H1 (cell line): ENCODE results near the gene TMPRSS11E. TPM values are rescaled to one million over a fixed set of nuclear protein-coding genes. Genes with fewer than 3 reads are reported as not detected.

Source experiments
- CTCF ChIA-PET: fragments of 300-600 bp; sonication (Branson Sonifier 250); formaldehyde crosslinking; loops from one replicate; lab custom pipeline; 2021; ENCODE audit not compliant: partially characterized antibody; lab: Charles Lee
- POLR2A ChIA-PET: fragments of 300-600 bp; sonication (Branson Sonifier 250); formaldehyde crosslinking; loops from one replicate; lab custom pipeline; 2021; ENCODE audit warnings: inconsistent platforms; ENCODE audit not compliant: partially characterized antibody; lab: Charles Lee
- DNase-seq, 2 experiments: peaks; one replicate each; pipeline versions ENCODE4 v3.0.0 to v3.0.0-alpha.2; 2010 to 2022; ENCODE audit warnings: low spot score in 2 of 2, low read depth in 1 of 2, mixed read lengths in 1 of 2
- FAIRE-seq: peaks from 2 replicates; lab custom pipeline; 2011; peaks lifted over from hg19 to GRCh38; lab: Jason Lieb, UNC
- H2AFZ ChIP-seq: 2 replicates; pipeline ENCODE4 v1.8.1; 2012; ENCODE audit warnings: low read length, inconsistent platforms
- H2AK5ac ChIP-seq: 2 replicates; pipeline ENCODE4 v1.6.1; 2013; ENCODE audit warnings: low read depth, low read length
- H2BK120ac ChIP-seq: replicated peaks from 2 replicates; pipeline ENCODE3; 2013; ENCODE audit warnings: low read depth, low read length, inconsistent platforms
- H2BK12ac ChIP-seq: 2 replicates; pipeline ENCODE4 v1.6.1; 2013; ENCODE audit warnings: low read depth, low read length
- H2BK15ac ChIP-seq: 2 replicates; pipeline ENCODE4 v1.6.1; 2013; ENCODE audit warnings: low read length
- H2BK20ac ChIP-seq: 2 replicates; pipeline ENCODE4 v1.6.1; 2013; ENCODE audit warnings: low read length
- H2BK5ac ChIP-seq: 2 replicates; pipeline ENCODE4 v1.6.1; 2013; ENCODE audit warnings: low read depth, low read length
- H3K14ac ChIP-seq: 2 replicates; pipeline ENCODE4 v1.6.1; 2013; ENCODE audit warnings: inconsistent platforms; ENCODE audit not compliant: insufficient read length
- H3K18ac ChIP-seq: 2 replicates; pipeline ENCODE4 v1.6.1; 2013; ENCODE audit warnings: low read length; ENCODE audit errors: extremely low read depth
- H3K23ac ChIP-seq: 2 replicates; pipeline ENCODE4 v1.6.1; 2013; ENCODE audit warnings: inconsistent platforms; ENCODE audit not compliant: insufficient read length
- H3K23me2 ChIP-seq: 2 replicates; pipeline ENCODE4 v1.6.1; 2013; ENCODE audit warnings: low read depth, low read length
- H3K27ac ChIP-seq: 2 replicates; pipeline ENCODE4 v1.6.1; 2011; ENCODE audit warnings: low read depth, low read length, inconsistent platforms
- H3K27me3 ChIP-seq, 4 experiments: replicated peaks in 1 of 4; 1 replicate in 1 of 4; 2 replicates in 3 of 4; pipeline versions ENCODE4 v1.6.1 to v1.8.1; 2011 to 2013; ENCODE audit warnings: low read length in 3 of 4, mild to moderate bottlenecking in 3 of 4, inconsistent platforms in 2 of 4, mixed read lengths in 2 of 4, moderate library complexity in 1 of 4; ENCODE audit not compliant: control insufficient read depth in 3 of 4, insufficient read depth in 3 of 4; ENCODE audit errors: extremely low read depth in 1 of 4
- H3K36me3 ChIP-seq, 4 experiments: 2 replicates each; pipeline versions ENCODE4 v1.6.1 to v1.8.1; 2011 to 2013; ENCODE audit warnings: mild to moderate bottlenecking in 4 of 4, low read length in 3 of 4, moderate library complexity in 2 of 4, control low read depth in 1 of 4, inconsistent platforms in 1 of 4; ENCODE audit not compliant: insufficient read depth in 4 of 4, control insufficient read depth in 2 of 4
- H3K4ac ChIP-seq: replicated peaks from 2 replicates; pipeline ENCODE3; 2013; ENCODE audit warnings: low read length, low read depth, mixed read lengths, inconsistent platforms; ENCODE audit not compliant: insufficient read length
- H3K4me1 ChIP-seq, 4 experiments: replicated peaks in 1 of 4; 1 replicate in 1 of 4; 2 replicates in 3 of 4; pipeline versions ENCODE4 v1.6.1 to v1.8.1; 2011 to 2013; ENCODE audit warnings: low read length in 3 of 4, inconsistent platforms in 2 of 4, mixed read lengths in 1 of 4; ENCODE audit not compliant: insufficient read depth in 4 of 4, control insufficient read depth in 3 of 4
- H3K4me2 ChIP-seq, 2 experiments: 2 replicates each; pipeline versions ENCODE4 v1.6.1 to v1.8.1; 2011 to 2013; ENCODE audit warnings: low read depth in 2 of 2, low read length in 2 of 2, control low read depth in 1 of 2, inconsistent platforms in 1 of 2, mild to moderate bottlenecking in 1 of 2; ENCODE audit not compliant: insufficient read depth in 1 of 2
- H3K4me3 ChIP-seq, 4 experiments: fragments of 200-600, 300-600 bp in 1 of 4; sonication (generic), shearing (Covaris generic), sonication (Bioruptor Twin) in 1 of 4; 2 replicates each; pipeline versions ENCODE4 v1.5.1 to v1.8.1; 2011 to 2016; ENCODE audit warnings: low read length in 4 of 4, low read depth in 3 of 4, control low read depth in 2 of 4, inconsistent platforms in 2 of 4, mild to moderate bottlenecking in 2 of 4, mixed read lengths in 1 of 4, moderate library complexity in 1 of 4; ENCODE audit not compliant: insufficient read depth in 2 of 4; ENCODE audit errors: extremely low read depth in 1 of 4
- H3K56ac ChIP-seq: replicated peaks from 2 replicates; pipeline ENCODE3; 2013; ENCODE audit warnings: low read depth, mild to moderate bottlenecking, mixed read lengths, low read length, inconsistent platforms; ENCODE audit not compliant: insufficient read length
- H3K79me1 ChIP-seq: 2 replicates; pipeline ENCODE4 v1.6.1; 2013; ENCODE audit warnings: low read depth, low read length, control low read depth
- H3K79me2 ChIP-seq, 2 experiments: 2 replicates each; pipeline versions ENCODE4 v1.6.1 to v1.8.1; 2012 to 2013; ENCODE audit warnings: low read length in 2 of 2, mild to moderate bottlenecking in 2 of 2, inconsistent platforms in 1 of 2; ENCODE audit not compliant: insufficient read depth in 2 of 2, control insufficient read depth in 1 of 2
- H3K9ac ChIP-seq, 4 experiments: replicated peaks in 1 of 4; 1 replicate in 1 of 4; 2 replicates in 3 of 4; pipeline versions ENCODE4 v1.6.1 to v1.8.1; 2011 to 2013; ENCODE audit warnings: low read depth in 3 of 4, low read length in 3 of 4, control low read depth in 2 of 4, mild to moderate bottlenecking in 2 of 4, moderate library complexity in 2 of 4, inconsistent platforms in 1 of 4; ENCODE audit errors: extremely low read depth in 1 of 4
- H3K9me3 ChIP-seq, 2 experiments: 2 replicates each; pipeline versions ENCODE4 v1.6.1 to v1.8.1; 2012 to 2013; ENCODE audit warnings: mild to moderate bottlenecking in 2 of 2, moderate library complexity in 2 of 2, control low read depth in 1 of 2, inconsistent platforms in 1 of 2, low read depth in 1 of 2, low read length in 1 of 2, mixed read lengths in 1 of 2; ENCODE audit not compliant: insufficient read depth in 2 of 2
- H4K20me1 ChIP-seq, 2 experiments: replicated peaks in 1 of 2; 2 replicates each; pipeline versions ENCODE3 to v1.8.1; 2011 to 2013; ENCODE audit warnings: inconsistent platforms in 2 of 2, low read length in 2 of 2, mild to moderate bottlenecking in 1 of 2; ENCODE audit not compliant: insufficient read depth in 2 of 2, control insufficient read depth in 1 of 2
- H4K5ac ChIP-seq: 2 replicates; pipeline ENCODE4 v1.6.1; 2013; ENCODE audit warnings: low read length, low read depth, mixed read lengths, inconsistent platforms; ENCODE audit not compliant: insufficient read length
- H4K8ac ChIP-seq: 2 replicates; pipeline ENCODE4 v1.8.0; 2013; ENCODE audit warnings: mild to moderate bottlenecking, moderate library complexity, low read length, inconsistent platforms; ENCODE audit not compliant: insufficient read depth; ENCODE audit errors: extremely low read depth
- H4K91ac ChIP-seq: replicated peaks from 2 replicates; pipeline ENCODE3; 2013; ENCODE audit warnings: low read length, mixed read lengths, inconsistent platforms; ENCODE audit not compliant: insufficient read length
- CEBPB ChIP-seq: IDR thresholded peaks from 2 replicates; pipeline ENCODE4 v1.6.1; 2012; ENCODE audit warnings: low read depth, low read length
- RFX5 ChIP-seq: IDR thresholded peaks from 2 replicates; pipeline ENCODE4 v1.6.1; 2011; ENCODE audit warnings: low read depth, low read length, improper control_type of control experiment, borderline replicate concordance
- RXRA ChIP-seq: IDR thresholded peaks from 2 replicates; pipeline ENCODE4 v1.6.1; 2011; ENCODE audit warnings: low read depth, mild to moderate bottlenecking, low read length, moderate library complexity; ENCODE audit not compliant: insufficient read depth
- SAP30 ChIP-seq: fragments of 300-600 bp; sonication (generic); IDR thresholded peaks from 2 replicates; pipeline ENCODE4 v1.7.1; 2012; ENCODE audit warnings: low read length, moderate library complexity, mild to moderate bottlenecking, inconsistent platforms; ENCODE audit not compliant: insufficient read depth, insufficient replicate concordance
- polyA plus RNA-seq, 7 experiments: library from polyadenylated mRNA; depleted of rRNA in 3 of 7; stranded (reverse) in 5 of 7; unstranded in 2 of 7; fragments of >200 nt in 5 of 7; fragments of 200-250 nt in 2 of 7; gene quantifications; 1 replicate in 5 of 7; 2 replicates in 1 of 7; 4 replicates in 1 of 7; pipeline versions ENCODE4 v1.2.1 to v1.2.3, GENCODE V29; 2011 to 2013; ENCODE audit warnings: missing spikeins in 2 of 7, mixed read lengths in 2 of 7
- total RNA-seq: library from RNA; stranded (reverse); fragmentation: NEBNext Ultra II Directional; extraction: Animal tissue kit (Norgen Biotek cat#: 25700); gene quantifications from 2 replicates; pipeline ENCODE4 v1.2.1, GENCODE V29; 2021

Gene TMPRSS11E
- total and polyA plus RNA-seq, 2 of the 8 experiments (the other 6 are each of a cell fraction or from before 2014, with no cell fraction given) = 0.38 to 0.71 TPM

GRCh38 chr4:68432320-68432719 is 14.9 kb upstream of the TMPRSS11E start:
- Histone ChIP-seq H3K4me2 (no peak overlapping the region), H3K4ac (no peak overlapping the region), H4K8ac (no peak overlapping the region), H3K27me3 (no peaks in the 10 kb centered on the region), H3K27ac (no peak overlapping the region), H4K20me1 (no peaks in the 10 kb centered on the region), H2AK5ac (no peak overlapping the region), H3K9me3 (peaks cover 0 to under 1% of the 10 kb centered on the region in 2 experiments; a peak in 1 of 4 replicates), H3K79me2 (no peaks in the 10 kb centered on the region), H3K23me2 (no peaks in the 10 kb centered on the region), H3K9ac (no peak overlapping the region), H2BK5ac (no peak overlapping the region), H3K4me3 (no peak overlapping the region), H3K79me1 (no peaks in the 10 kb centered on the region), H2BK120ac (no peak overlapping the region), H3K14ac (no peak overlapping the region), H2BK20ac (no peak overlapping the region), H2BK12ac (no peak overlapping the region), H2BK15ac (no peak overlapping the region), H3K4me1 (no peaks in the 10 kb centered on the region), H3K36me3 (no peaks in the 10 kb centered on the region; a peak in 1 of 8 replicates), H4K91ac (no peak overlapping the region), H2AFZ (no peak overlapping the region), H3K18ac (no peak overlapping the region), H4K5ac (no peak overlapping the region), H3K23ac (no peak overlapping the region), H3K56ac (no peak overlapping the region)
- ChIA-PET POLR2A (interaction anchor here (1.0 to 1.1 kb wide), 2 partner anchors 25 to 27 kb away, joined by 3 to 4 read pairs; no protein-coding TSS in a partner anchor), CTCF (no interaction called here)
- FAIRE-seq = no peak
- TF ChIP-seq SAP30 (no peak), RFX5 (no peak), RXRA (no peak), CEBPB (no peak)
- no peak for DNase-seq
